Gastroesophageal sphincter (tissue), 4 donors: Measurements from ENCODE around the gene NOTO. TPM values are rescaled to one million over a fixed set of nuclear protein-coding genes. Genes with fewer than 3 reads are reported as not detected.

ENCODE experiments used
- ATAC-seq: fragments of 150-250 bp; one replicate; pipeline ENCODE4 v1.9.1; 2016; ENCODE audit warnings: mild to moderate bottlenecking, moderate library complexity
- H3K27ac ChIP-seq, 4 donors: fragments of 200-600 bp; sonication (generic) in 3 of 4; 1 replicate in 3 of 4; 2 replicates in 1 of 4; pipeline ENCODE4 v1.5.1; 2016 to 2019
- H3K27me3 ChIP-seq: fragments of 200-600 bp; sonication (generic); one replicate; pipeline ENCODE4 v1.5.1; 2019
- H3K36me3 ChIP-seq, 2 donors: fragments of 200-600 bp; sonication (generic); one replicate each; pipeline ENCODE4 v1.5.1; 2019; ENCODE audit warnings: control low read depth in 1 of 2
- H3K4me1 ChIP-seq, 3 donors: fragments of 200-600 bp; sonication (generic); 1 replicate in 2 of 3; 2 replicates in 1 of 3; pipeline ENCODE4 v1.5.1; 2016 to 2019; ENCODE audit warnings: control low read depth in 2 of 3
- H3K4me3 ChIP-seq, 2 donors: fragments of 200-600 bp; sonication (generic); one replicate each; pipeline ENCODE4 v1.5.1; 2019; ENCODE audit warnings: mild to moderate bottlenecking in 1 of 2, moderate library complexity in 1 of 2
- H3K9me3 ChIP-seq, 3 donors: fragments of 200-600 bp; sonication (generic); one replicate each; pipeline ENCODE4 v1.5.1; 2017 to 2019; ENCODE audit warnings: control low read depth in 2 of 3
- EP300 ChIP-seq: sonication (generic); formaldehyde crosslinking; IDR thresholded peaks from one replicate; pipeline ENCODE4 v1.6.1; 2017; ENCODE audit warnings: antibody characterized with exemption, mild to moderate bottlenecking
- POLR2A ChIP-seq, 2 donors: fragments of 450-650 bp; IDR thresholded peaks; one replicate each; pipeline ENCODE4 v1.6.1; 2017; ENCODE audit warnings: antibody characterized with exemption in 2 of 2, mild to moderate bottlenecking in 2 of 2, moderate library complexity in 1 of 2
- POLR2AphosphoS5 ChIP-seq: sonication (generic); formaldehyde crosslinking; IDR thresholded peaks from one replicate; pipeline ENCODE4 v1.6.1; 2017; ENCODE audit warnings: antibody characterized with exemption
- WGBS, 2 donors: methylation state at CpG; one replicate each; pipeline ENCODE4 v1.1.5; 2018; ENCODE audit warnings: low coverage in 1 of 2; 5-methylcytosine and 5-hydroxymethylcytosine counted together
- total RNA-seq, 4 donors: library from RNA; depleted of rRNA; stranded (reverse); fragments of >200 nt; gene quantifications; one replicate each; pipeline ENCODE4 v1.1.0, GENCODE V29; 2016
- TF ChIP-seq, protein P1 (sequence below), 4 experiments: fragments of 200-600 bp in 2 of 4; fragments of 450-650 bp in 2 of 4; sonication (generic) in 1 of 4; IDR thresholded peaks; one replicate each; pipeline ENCODE4 v1.5.1; 2017 to 2019; ENCODE audit warnings: antibody characterized with exemption in 4 of 4, mild to moderate bottlenecking in 2 of 4, moderate library complexity in 2 of 4

Gene NOTO
- total RNA-seq, 4 donors from 2014 or later, result not detected

DNA sequence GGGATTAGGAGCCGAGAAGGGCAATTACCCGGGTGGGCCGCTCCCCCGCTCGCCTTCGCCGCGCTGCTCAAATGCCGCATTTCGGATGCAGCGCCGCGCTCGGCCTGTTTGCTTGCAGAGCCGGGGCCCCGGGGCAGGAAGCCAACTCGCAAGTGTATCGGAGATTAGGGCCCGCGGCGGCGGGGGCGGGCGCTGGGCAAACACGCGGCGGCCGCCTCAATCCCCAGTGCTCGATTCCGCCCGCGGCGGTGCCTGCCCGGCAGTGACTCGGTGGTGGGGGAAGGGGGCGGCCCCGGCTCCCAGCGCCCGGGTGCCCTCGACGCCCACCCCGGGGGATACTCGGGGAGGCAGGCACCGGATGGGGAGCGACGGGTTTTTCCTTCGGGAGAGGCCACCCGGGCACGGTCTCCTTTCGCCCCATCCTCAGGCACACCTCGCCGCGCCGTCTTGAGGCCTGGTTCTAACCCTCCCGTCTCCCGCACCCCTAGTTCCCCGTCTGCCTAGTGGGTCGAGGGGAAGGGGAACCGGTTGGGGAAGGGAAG lies 26.6 kb upstream of the NOTO start:
- Histone ChIP-seq H3K9me3 (no peaks in the 10 kb centered on the region), H3K27ac (peak overlapping the region in 3 of 4 donors; percentile 71 to 83 (median 81)), H3K4me3 (peak overlapping the region; percentile 19 to 63), H3K4me1 (peaks cover 0 to 32% (median 15%) of the 10 kb centered on the region in 3 donors), H3K36me3 (no peaks in the 10 kb centered on the region), H3K27me3 (peaks cover 78% of the 10 kb centered on the region)
- TF ChIP-seq, protein P1, sequence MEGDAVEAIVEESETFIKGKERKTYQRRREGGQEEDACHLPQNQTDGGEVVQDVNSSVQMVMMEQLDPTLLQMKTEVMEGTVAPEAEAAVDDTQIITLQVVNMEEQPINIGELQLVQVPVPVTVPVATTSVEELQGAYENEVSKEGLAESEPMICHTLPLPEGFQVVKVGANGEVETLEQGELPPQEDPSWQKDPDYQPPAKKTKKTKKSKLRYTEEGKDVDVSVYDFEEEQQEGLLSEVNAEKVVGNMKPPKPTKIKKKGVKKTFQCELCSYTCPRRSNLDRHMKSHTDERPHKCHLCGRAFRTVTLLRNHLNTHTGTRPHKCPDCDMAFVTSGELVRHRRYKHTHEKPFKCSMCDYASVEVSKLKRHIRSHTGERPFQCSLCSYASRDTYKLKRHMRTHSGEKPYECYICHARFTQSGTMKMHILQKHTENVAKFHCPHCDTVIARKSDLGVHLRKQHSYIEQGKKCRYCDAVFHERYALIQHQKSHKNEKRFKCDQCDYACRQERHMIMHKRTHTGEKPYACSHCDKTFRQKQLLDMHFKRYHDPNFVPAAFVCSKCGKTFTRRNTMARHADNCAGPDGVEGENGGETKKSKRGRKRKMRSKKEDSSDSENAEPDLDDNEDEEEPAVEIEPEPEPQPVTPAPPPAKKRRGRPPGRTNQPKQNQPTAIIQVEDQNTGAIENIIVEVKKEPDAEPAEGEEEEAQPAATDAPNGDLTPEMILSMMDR (IDR thresholded peaks at IDR 0.05), result peak in 2 of 4 experiments; percentile 5 to 17
- TF ChIP-seq EP300 (no peak), POLR2AphosphoS5 (peak; percentile 9), POLR2A (IDR thresholded peaks at IDR 0.05) (no peak)
- WGBS, 2 donors, result no CpG with 5 or more reads among the region's 59 CpGs
- peak; percentile 38 for ATAC-seq

DNA sequence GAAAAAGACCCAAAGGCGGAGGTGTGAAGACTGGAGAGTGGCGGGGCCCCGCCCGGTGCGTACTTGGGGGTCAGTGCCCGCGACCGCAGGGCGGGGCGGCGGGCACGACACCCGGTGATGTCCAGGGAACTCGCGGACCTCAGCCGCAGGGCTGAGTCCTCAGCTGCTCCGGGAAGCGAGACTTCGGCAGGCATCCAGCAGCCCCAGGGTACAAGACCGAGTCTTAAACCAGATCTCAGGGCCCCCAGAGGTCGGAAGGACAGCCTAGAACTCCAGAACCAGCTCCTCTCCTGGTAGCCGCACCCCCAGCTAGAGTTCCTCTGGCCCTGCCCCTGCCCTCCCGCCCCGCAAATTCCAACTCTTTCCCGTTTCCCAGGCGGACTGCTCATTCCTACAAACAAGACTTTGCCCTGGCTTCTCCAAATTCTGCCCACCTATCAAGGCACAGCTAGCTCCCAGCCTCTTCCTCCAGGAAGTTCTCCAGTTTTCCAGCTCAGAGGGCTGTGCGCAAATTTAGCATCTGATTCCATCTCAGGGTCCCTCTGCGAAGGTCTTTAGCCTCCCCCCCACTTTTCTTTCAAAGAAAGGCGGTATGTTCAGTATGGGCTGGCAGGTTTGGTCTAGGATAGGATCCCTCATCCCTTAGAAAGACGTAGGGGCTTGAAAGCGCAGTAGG lies 26.0 kb upstream of the NOTO start:
- TF ChIP-seq POLR2A (IDR thresholded peaks at IDR 0.05) (no peak), EP300 (no peak), POLR2AphosphoS5 (no peak)
- TF ChIP-seq, protein P1 (IDR thresholded peaks at IDR 0.05), result no peak
- peak; percentile 2 for ATAC-seq
- Histone ChIP-seq H3K4me3 (peak overlapping the region; percentile 63 to 66), H3K27ac (peak overlapping the region in 3 of 4 donors; percentile 71 to 83 (median 81)), H3K27me3 (peaks cover 78% of the 10 kb centered on the region), H3K4me1 (peaks cover 0 to 32% (median 15%) of the 10 kb centered on the region in 3 donors), H3K36me3 (no peaks in the 10 kb centered on the region), H3K9me3 (no peaks in the 10 kb centered on the region)
- WGBS, 2 donors, result 11% methylated on average over 5 to 17 of the region's 31 CpGs

DNA sequence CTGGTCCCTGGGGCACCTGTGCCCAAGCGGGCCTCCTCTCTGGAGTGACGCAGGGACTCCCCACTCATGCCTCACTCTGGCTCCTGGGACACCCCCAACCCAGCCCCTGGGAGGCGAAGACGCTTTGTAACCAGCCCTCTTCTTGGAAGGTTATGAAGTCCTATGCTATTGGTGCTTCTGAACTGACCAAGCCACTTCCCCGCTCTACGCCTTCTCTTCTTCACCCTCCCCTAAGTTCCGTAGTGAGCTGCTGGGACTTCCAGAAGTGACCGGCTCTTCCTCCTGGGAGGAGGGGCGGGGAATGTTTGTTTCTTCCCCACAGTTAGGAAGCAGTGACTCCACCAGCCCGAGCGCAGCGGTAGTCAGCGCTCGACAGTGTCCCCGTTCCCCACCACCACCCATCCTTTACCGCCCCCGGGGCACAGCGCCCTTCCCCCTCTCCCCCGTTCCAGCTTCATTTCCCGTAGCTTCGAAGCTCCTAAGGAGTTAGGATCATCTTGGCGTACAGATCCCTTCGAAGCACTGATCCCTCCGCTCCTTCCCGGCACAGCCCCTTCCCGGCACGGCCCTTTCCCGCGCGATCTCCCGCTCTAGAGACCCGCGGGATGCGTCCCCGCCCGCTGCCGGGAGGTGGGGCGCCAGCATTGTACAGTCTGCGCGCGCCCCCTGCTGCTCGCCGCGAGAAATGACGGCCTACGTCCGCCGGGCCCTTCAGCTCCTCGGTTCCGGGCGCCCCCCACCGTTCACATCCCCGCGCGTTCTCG lies 25.3 kb upstream of the NOTO start:
- WGBS, 2 donors, result 0% methylated on average over 14 of the region's 56 CpGs; no CpG with 5 or more reads in 1 of the 2 donors
- no peaks in the 10 kb centered on the region for H3K36me3 ChIP-seq
- peak; percentile 92 for ATAC-seq
- H3K27me3 ChIP-seq, result peaks cover 74% of the 10 kb centered on the region
- no peak for TF ChIP-seq EP300
- no peak for TF ChIP-seq POLR2A (IDR thresholded peaks at IDR 0.05)
- peak; percentile 74 for TF ChIP-seq POLR2AphosphoS5
- TF ChIP-seq, protein P1 (IDR thresholded peaks at IDR 0.05), result peak in 3 of 4 experiments; percentile 98 to 100 (median 99)
- peak overlapping the region; percentile 63 to 66 for H3K4me3 ChIP-seq
- peak overlapping the region; percentile 41 to 83 (median 76) for H3K27ac ChIP-seq
- no peaks in the 10 kb centered on the region for H3K9me3 ChIP-seq
- peaks cover 0 to 32% (median 15%) of the 10 kb centered on the region in 3 donors for H3K4me1 ChIP-seq

DNA sequence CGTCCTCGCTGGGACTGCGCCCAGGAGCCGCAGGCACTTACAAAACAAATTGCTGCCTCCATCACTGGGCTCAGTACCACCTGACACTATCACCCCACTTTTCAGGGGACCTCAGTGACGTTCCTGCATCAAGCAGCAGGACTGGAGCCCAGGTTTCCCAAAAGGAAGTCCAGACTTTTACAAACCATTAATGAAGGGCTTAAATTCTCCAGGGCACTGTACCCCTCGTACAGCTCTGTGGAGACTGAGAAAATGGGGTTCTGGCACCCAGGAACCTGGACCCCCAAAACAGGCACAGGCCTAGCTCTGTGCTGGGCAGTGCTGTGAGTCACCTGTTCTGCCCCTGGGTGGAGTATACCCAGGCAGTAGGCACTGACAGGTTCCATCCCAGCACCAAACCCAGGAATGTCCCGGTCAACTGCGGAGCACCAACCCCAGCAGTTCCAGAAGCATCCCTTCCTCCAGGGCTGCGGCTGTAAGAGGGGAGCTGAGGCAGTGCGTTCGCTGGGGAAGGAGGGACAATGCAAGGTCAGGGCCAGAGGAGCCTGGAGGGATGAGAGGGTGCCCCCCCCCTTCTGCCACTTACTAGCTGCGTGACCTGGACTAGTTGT lies 24.6 kb upstream of the NOTO start:
- peaks cover 0 to 32% (median 15%) of the 10 kb centered on the region in 3 donors for H3K4me1 ChIP-seq

More for the DNA sequence above, 24.6 kb upstream of the NOTO start:
- 20 to 40% methylated on average over 1 of the region's 12 CpGs for WGBS, 2 donors
- H3K27ac ChIP-seq, result peak overlapping the region in 1 of 4 donors; percentile 81
- H3K9me3 ChIP-seq, result no peaks in the 10 kb centered on the region
- H3K4me3 ChIP-seq, result peak overlapping the region in 1 of 2 donors; percentile 63
- H3K36me3 ChIP-seq, result no peaks in the 10 kb centered on the region
- peaks cover 70% of the 10 kb centered on the region for H3K27me3 ChIP-seq
- TF ChIP-seq POLR2A (IDR thresholded peaks at IDR 0.05) (no peak), POLR2AphosphoS5 (no peak), EP300 (no peak)
- TF ChIP-seq, protein P1 (IDR thresholded peaks at IDR 0.05), result no peak
- peak; percentile 1 for ATAC-seq
